Cerebellar cortex (tissue), 1 donor: Measurements from ENCODE around the gene ARPP19.
"Not testable (repeated sequence)": the region's sequence is repeated elsewhere in the genome, so short reads cannot be mapped to it uniquely, and the experiment has no call there.

ENCODE experiments used
- DNase-seq: peaks from one replicate; pipeline ENCODE4 v3.0.0-alpha.2; 2015; ENCODE audit warnings: low spot score

Gene ARPP19

GRCh38 chr15:52512869-52513268, 56.0 kb downstream of the ARPP19 start:
- DNase-seq, result not testable (repeated sequence)

DNA sequence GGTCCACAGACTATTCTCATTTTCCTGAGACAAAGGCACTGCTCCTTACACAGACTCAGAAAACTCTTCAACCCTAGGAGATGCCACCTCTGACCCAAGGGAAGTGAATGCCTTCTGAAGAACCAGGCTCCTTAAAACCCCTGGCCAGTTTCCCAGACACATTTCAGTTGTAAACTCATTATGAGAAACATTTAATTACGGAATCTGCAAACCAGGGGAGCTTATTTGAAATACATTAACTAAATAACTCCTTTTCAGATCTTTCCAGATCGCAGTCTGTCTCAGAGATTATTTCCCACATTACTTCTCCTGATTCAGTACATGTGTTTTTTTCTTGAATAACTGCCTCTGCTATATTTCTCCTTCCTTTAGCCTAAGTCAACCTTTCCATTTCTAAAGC, 57.7 kb downstream of the ARPP19 start:
- no peak for DNase-seq

GRCh38 chr15:52509500-52510245, 59.2 kb downstream of the ARPP19 start:
- no peak for DNase-seq

DNA sequence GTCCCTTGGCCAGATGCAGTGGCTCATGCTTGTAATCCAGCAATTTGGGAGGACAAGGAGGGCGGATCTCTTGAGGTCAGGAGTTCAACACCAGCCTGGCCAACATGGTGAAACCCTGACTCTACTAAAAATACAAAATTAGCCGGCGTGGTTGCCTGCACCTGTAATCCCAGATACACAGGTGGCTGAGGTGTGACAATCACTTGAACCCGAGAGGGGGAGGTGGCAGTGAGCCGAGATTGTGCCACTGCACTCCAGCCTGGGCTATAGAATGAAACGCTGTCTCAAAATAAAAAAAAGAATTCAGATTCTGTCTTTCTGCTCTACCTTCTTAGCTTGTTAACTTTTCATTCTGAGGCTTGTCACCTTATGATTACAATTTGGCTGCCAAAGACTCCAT, 62.3 kb downstream of the ARPP19 start:
- DNase-seq, result no peak

- no peak for DNase-seq
Observed at GRCh38 chr15:52505151-52505550, 63.7 kb downstream of the ARPP19 start.

- no peak for DNase-seq
Observed at GRCh38 chr15:52503788-52504496, 64.9 kb downstream of the ARPP19 start.

DNA sequence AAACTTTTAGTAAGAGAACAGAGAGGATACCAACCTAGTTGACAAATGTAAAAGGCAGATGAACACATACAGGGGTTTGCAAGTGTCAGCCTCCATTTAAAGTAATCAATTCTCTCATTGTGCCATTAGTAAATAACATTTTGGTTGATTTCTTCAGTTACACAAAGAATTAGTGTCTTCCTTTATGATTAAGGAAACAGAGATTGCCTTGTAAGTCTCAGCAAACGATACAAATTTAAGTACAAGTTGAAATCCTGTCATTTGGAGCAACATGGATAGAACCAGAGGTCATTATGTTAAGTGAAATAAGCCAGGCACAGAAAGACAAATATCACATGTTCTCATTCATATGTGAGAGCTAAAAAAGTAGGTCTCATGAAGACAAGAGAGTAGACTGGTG, 66.2 kb downstream of the ARPP19 start:
- no peak for DNase-seq

- no peak for DNase-seq
Observed at GRCh38 chr15:52499506-52499905, 69.3 kb downstream of the ARPP19 start.

GRCh38 chr15:52498706-52499105, 70.1 kb downstream of the ARPP19 start:
- no peak for DNase-seq
